ACC112 (cell line): ENCODE results near the gene TMEM272.

Source experiments
- H2AFZ ChIP-seq: fragments of 200-600 bp; sonication (generic); one replicate; pipeline ENCODE4 v1.6.0; 2017; ENCODE audit warnings: antibody characterized with exemption, low read length; ENCODE audit not compliant: unreplicated experiment
- H3K27ac ChIP-seq: fragments of 200-600 bp; sonication (generic); 2 replicates; pipeline ENCODE4 v1.5.1; 2014; ENCODE audit warnings: low read depth, mild to moderate bottlenecking, antibody characterized with exemption, low read length, moderate library complexity
- H3K27me3 ChIP-seq: fragments of 200-600 bp; sonication (generic); 2 replicates; pipeline ENCODE4 v1.6.1; 2014; ENCODE audit warnings: mild to moderate bottlenecking, antibody characterized with exemption, low read length, moderate library complexity, mixed read lengths; ENCODE audit not compliant: insufficient read depth
- H3K36me3 ChIP-seq: fragments of 200-600 bp; sonication (generic); 2 replicates; pipeline ENCODE4 v1.6.1; 2016; ENCODE audit warnings: mild to moderate bottlenecking, antibody characterized with exemption, low read length, moderate library complexity, mixed read lengths; ENCODE audit not compliant: insufficient read depth
- H3K4me1 ChIP-seq: fragments of 200-600 bp; sonication (generic); one replicate; pipeline ENCODE4 v1.6.1; 2016; ENCODE audit warnings: low read length, mixed read lengths; ENCODE audit not compliant: insufficient read depth, unreplicated experiment, control insufficient read depth
- H3K4me3 ChIP-seq: fragments of 200-600 bp; sonication (generic); 2 replicates; pipeline ENCODE4 v1.5.1; 2014; ENCODE audit warnings: mild to moderate bottlenecking, low read depth, low read length
- H3K79me2 ChIP-seq: fragments of 200-600 bp; sonication (generic); one replicate; pipeline ENCODE4 v1.6.0; 2016; ENCODE audit warnings: low read length; ENCODE audit not compliant: control insufficient read depth, unreplicated experiment, insufficient read depth

Gene TMEM272

GRCh38 chr13:51768976-51769375, 76.0 kb downstream of the TMEM272 start:
- Histone ChIP-seq H3K4me1 (peaks cover 15% of the 10 kb centered on the region), H3K4me3 (no peak overlapping the region), H3K27ac (no peak overlapping the region), H3K36me3 (0 out of 2 replicates have a peak, but pooled peaks cover 3% of the 10 kb centered on the region), H3K27me3 (no peaks in the 10 kb centered on the region), H2AFZ (no peak overlapping the region), H3K79me2 (no peaks in the 10 kb centered on the region)

- H3K4me1 ChIP-seq = peaks cover 17% of the 10 kb centered on the region
- H3K27ac ChIP-seq = no peak overlapping the region
- no peak overlapping the region for H3K4me3 ChIP-seq
- H2AFZ ChIP-seq = no peak overlapping the region
- H3K27me3 ChIP-seq = no peaks in the 10 kb centered on the region
- 0 out of 2 replicates have a peak, but pooled peaks cover 3% of the 10 kb centered on the region for H3K36me3 ChIP-seq
- H3K79me2 ChIP-seq = no peaks in the 10 kb centered on the region
Measured at GRCh38 chr13:51768378-51768921, 76.5 kb downstream of the TMEM272 start.

- Histone ChIP-seq H3K4me3 (no peak overlapping the region), H3K79me2 (no peaks in the 10 kb centered on the region), H3K27me3 (no peaks in the 10 kb centered on the region), H3K36me3 (0 out of 2 replicates have a peak, but pooled peaks cover 3% of the 10 kb centered on the region), H3K4me1 (peaks cover 20% of the 10 kb centered on the region), H3K27ac (no peak overlapping the region), H2AFZ (no peak overlapping the region)
Measured at GRCh38 chr13:51767100-51767499, 77.9 kb downstream of the TMEM272 start.

- Histone ChIP-seq H3K27ac (peak overlapping the region; percentile 73), H3K79me2 (no peaks in the 10 kb centered on the region), H3K4me3 (peak overlapping the region; percentile 46; the same call in 1 of the 2 replicates), H2AFZ (no peak overlapping the region), H3K36me3 (0 out of 2 replicates have a peak, but pooled peaks cover 6% of the 10 kb centered on the region), H3K27me3 (no peaks in the 10 kb centered on the region), H3K4me1 (peaks cover 22% of the 10 kb centered on the region)
Measured at GRCh38 chr13:51765142-51765515, 79.8 kb downstream of the TMEM272 start.

GRCh38 chr13:51764184-51765141, 80.5 kb downstream of the TMEM272 start:
- Histone ChIP-seq H2AFZ (no peak overlapping the region), H3K79me2 (no peaks in the 10 kb centered on the region), H3K4me3 (peak overlapping the region; percentile 46; the same call in 1 of the 2 replicates), H3K27ac (peak overlapping the region; percentile 73), H3K36me3 (peaks cover 7% of the 10 kb centered on the region; the same call in 1 of the 2 replicates), H3K4me1 (peaks cover 22% of the 10 kb centered on the region), H3K27me3 (no peaks in the 10 kb centered on the region)

- Histone ChIP-seq H3K79me2 (no peaks in the 10 kb centered on the region), H3K27ac (peak overlapping the region; percentile 73), H3K27me3 (no peaks in the 10 kb centered on the region), H2AFZ (no peak overlapping the region), H3K4me1 (peaks cover 22% of the 10 kb centered on the region), H3K36me3 (peaks cover 7% of the 10 kb centered on the region; the same call in 1 of the 2 replicates), H3K4me3 (no peak overlapping the region)
Measured at GRCh38 chr13:51763486-51763885, 81.5 kb downstream of the TMEM272 start.
